LNCAP (cell line): Measurements from ENCODE around the gene SIN3B.

Source experiments
- TF ChIP-seq, protein P1 (sequence below): fragments of 450-650 bp; IDR thresholded peaks from 2 replicates; pipeline ENCODE4 v1.5.1; 2017; ENCODE audit warnings: mild to moderate bottlenecking

The SIN3B gene

DNA sequence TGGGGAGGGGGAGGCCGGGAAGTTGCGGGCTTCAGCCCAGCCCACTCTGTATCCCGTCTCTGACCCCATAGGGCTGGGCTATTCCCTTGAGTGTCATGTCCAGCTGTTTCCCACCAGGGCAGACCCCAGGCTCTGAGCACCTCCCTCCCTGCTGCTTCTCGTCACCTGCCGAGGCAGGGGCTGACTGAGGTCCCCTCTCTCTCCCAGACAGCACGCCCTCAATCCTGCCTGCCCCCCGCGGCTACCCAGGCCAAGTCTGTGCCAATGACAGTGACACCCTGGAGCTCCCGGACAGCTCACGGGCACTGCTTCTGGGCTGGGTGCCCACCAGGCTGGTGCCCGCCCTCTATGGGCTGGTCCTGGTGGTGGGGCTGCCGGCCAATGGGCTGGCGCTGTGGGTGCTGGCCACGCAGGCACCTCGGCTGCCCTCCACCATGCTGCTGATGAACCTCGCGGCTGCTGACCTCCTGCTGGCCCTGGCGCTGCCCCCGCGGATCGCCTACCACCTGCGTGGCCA lies 60.2 kb downstream of the SIN3B start:
- TF ChIP-seq, protein P1, sequence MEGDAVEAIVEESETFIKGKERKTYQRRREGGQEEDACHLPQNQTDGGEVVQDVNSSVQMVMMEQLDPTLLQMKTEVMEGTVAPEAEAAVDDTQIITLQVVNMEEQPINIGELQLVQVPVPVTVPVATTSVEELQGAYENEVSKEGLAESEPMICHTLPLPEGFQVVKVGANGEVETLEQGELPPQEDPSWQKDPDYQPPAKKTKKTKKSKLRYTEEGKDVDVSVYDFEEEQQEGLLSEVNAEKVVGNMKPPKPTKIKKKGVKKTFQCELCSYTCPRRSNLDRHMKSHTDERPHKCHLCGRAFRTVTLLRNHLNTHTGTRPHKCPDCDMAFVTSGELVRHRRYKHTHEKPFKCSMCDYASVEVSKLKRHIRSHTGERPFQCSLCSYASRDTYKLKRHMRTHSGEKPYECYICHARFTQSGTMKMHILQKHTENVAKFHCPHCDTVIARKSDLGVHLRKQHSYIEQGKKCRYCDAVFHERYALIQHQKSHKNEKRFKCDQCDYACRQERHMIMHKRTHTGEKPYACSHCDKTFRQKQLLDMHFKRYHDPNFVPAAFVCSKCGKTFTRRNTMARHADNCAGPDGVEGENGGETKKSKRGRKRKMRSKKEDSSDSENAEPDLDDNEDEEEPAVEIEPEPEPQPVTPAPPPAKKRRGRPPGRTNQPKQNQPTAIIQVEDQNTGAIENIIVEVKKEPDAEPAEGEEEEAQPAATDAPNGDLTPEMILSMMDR, result no peak

DNA sequence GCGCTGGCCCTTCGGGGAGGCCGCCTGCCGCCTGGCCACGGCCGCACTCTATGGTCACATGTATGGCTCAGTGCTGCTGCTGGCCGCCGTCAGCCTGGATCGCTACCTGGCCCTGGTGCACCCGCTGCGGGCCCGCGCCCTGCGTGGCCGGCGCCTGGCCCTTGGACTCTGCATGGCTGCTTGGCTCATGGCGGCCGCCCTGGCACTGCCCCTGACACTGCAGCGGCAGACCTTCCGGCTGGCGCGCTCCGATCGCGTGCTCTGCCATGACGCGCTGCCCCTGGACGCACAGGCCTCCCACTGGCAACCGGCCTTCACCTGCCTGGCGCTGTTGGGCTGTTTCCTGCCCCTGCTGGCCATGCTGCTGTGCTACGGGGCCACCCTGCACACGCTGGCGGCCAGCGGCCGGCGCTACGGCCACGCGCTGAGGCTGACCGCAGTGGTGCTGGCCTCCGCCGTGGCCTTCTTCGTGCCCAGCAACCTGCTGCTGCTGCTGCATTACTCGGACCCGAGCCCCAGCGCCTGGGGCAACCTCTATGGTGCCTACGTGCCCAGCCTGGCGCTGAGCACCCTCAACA lies 60.8 kb downstream of the SIN3B start:
- TF ChIP-seq, protein P1, result no peak

DNA sequence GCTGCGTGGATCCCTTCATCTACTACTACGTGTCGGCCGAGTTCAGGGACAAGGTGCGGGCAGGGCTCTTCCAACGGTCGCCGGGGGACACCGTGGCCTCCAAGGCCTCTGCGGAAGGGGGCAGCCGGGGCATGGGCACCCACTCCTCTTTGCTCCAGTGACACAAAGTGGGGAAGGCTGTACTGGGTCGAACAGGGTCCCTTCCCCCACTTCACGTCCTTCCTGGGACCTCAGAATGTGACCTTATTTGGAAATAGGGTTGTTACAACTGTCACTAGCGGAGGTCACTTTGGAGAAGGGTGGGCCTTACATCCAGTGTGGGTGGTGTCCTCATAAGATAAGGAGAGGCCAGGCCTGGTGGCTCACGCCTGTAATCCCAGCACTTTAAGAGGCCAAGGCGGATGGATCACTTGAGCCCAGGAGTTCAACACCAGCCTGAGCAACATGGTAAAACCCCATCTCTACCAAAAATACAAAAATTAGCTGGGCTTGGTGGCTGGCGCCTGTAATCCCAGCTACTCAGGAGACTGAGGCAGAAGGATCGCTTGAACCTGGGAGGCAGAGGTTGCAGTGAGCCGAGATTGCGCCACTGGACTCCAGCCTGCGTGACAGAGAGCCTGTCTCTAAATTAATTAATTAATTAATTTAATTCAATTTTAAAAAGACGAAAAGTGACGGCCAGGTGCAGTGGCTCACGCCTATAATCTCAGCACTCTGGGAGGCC lies 61.4 kb downstream of the SIN3B start:
- TF ChIP-seq, protein P1, result no peak

DNA sequence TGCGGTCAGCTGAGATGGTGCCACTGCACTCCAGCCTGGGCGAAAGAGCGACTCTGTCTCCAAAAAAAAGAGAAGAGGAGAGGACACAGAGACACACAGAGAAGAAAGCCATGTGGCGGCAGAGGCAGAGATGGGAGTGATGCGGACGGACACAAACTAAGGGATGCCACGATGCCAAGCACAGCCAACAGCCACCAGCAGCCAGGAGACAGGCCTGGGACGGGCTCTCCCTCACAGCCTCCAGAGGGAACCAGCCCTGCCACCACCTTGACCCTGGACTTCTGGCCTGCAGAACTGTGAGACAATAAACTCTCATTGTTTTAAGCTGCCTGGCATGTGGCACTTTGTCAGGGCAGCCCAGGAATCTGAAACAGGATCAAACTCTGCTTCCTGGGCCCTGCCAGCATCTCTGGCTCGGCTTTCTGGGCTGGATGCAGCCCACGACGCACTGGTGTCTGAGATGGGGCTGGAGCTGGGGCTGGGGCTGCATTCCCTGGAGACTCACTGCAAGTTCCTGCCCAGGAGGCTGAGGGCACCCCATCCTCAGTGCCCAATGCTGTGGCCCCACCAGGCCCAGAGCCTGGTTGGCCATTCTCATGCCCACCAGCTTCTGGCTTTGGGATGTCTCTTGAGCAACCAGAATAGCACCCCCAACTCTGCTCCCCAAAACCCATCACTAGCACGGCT lies 62.6 kb downstream of the SIN3B start:
- TF ChIP-seq, protein P1, result no peak

DNA sequence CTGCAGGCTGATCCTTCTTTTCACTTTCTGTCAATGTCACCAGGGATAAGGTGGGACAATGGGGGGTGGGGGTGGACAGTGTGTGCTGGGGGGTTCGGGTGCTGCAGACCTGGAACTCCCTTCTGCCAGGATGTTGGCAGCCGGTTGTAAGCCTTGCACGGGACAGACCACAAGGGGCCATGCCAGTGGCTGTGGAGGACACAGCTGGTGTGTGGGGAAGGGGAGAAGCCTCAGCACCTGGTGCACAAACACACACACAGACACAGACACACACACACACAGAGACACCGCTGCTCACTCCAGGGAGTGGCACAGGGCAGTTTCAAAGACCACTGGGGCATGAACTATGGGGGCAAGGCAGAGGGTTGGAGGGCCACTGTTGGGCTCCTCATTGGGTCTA lies 63.2 kb downstream of the SIN3B start:
- TF ChIP-seq, protein P1, result no peak

DNA sequence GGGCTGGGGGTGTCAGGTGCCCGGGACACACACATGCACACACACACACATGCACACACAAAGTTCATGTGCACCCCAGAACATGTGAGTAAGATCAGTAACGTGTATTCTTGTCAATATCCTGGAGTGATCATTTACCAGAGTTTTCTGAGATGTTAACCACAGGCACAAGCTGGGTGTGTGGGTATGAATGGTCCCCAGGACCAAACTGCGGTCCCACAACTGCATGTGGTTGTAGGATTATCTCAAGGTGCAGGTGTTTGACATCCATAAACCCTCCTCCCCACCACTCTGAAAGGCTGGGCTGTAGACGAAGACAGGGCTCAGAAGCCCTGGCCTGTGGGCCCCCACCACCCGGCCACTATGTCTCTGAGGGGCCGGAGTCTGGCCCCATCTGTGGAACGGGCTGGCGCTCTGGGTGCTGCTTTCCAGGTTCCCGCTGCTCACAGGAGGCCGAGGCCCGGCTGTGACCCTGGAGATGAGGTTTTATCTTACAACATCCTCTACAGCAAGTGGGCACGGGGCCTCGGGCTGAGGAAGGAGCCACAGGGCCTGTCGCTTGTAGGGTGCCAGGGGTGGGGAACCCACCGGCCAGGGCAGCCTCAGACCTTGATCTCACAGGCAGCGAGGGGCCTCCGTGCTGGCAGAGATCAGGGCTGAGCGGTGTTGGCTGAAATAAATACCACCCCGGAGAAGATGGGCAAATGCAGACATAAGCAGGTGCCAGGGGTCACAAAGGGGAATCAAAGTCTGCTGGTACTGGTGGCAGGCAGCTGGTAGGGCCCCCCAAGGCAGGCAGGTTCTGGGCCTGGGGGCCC lies 63.9 kb downstream of the SIN3B start:
- TF ChIP-seq, protein P1, result no peak

DNA sequence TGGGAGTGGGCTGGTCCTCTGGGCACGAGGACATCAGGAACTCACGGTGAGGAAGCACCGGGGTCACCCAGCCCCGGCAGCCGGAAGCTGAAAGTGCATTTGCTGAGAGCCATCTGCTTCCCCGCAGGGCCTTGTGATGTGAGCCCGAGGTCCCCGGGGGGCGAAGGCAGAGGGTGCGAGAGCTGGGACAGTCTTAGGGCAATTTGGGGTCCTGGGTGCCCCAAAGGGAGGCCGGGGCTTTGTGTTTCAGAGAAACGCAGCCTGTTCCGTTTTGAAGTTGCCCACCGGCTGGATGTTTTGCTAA lies 64.4 kb downstream of the SIN3B start:
- TF ChIP-seq, protein P1, result no peak
